ENCODE measurements around the gene HIVEP3.
A peak's percentile ranks its signal among the peaks of the same experiment; 100 is the strongest.

Gene HIVEP3

DNA sequence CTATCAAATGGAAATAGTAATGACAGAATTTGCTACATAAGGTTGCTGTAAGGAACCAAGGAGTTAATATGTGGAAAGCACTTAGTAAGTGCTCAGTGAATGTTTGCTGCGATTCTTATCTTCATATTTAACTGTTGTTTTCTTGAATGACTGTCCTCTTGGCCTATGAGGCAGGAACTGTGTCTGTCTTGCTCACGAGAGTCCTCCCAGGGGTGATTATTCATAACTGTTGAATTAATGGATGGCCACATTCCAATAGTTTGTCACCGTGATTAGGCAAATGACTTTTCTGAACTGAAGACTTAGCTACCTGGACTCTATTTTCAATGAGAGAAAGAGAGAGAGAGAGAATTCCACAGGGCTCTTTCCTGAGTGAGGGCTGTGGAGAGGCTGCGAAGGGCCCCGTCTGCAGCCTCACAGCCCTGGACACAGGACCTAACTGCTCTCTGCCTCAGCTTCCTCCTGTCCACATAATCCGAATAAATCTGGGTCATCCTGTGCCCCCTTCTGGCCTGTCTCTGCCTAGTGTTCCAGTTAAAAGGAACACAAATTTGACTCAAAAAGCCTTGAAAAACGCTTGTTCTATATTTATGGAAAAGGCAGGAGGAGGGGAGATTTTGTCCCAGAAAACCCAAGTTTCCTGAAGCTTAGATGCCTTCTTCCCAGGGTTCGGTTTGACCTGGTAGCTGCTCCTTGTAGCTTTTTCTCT is 442.7 kb downstream of the HIVEP3 start:
- DNase-seq: peak in 1 of 2 experiments; percentile 49

DNA sequence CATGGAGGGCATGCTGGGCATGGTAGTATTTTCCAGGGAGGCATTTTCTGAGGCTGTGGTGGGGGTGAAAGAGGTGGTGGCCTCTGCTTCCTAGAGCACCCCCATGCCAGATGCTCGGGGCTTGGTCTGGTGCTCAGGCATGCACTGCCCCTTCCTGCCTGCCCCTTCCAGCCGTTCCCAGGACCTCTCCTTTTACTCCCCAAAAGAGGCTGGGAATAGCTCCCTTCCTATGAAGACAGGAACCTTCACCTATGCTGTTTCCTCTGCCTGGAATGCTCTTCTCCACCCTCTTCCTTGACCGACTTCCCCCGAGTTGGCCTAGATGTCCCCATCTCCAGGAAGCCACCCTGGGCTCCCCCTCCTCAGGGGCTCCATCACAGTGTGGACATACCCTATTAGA is 443.4 kb downstream of the HIVEP3 start:
- no peak for DNase-seq

- DNase-seq: peak; percentile 97 to 100
These were observed 444.0 kb downstream of the HIVEP3 start for GRCh38 chr1:41474490-41475271.

DNA sequence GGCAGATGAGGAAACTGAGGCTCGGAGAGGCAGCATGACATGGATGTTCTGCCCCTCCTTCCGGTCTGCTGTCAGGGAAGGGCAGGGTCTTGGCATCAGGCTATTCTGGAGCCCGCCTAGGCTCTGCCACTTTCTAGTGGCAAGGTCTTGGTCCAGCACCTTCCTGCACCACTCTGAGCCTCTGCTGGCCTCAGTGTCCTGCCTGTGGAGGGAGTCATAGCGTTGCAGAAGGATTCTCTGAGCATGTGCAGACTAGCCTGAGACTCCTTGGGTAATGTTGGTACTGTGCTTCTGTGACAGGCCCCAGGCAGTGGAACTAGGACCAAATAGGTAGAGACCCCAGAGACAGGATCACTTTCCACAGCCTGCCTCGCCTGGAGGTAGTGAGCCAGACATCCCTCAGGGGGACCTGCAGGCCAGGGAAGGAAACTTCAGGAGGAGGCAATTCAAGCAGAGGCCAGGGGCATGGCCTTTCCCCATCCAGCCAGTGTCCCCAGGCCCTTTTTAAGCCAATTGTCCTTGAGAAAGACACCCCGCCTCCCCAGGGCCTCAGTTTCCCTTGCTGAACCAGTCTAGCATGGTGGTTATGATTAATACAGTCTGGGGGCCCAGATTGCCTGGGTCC is 444.9 kb downstream of the HIVEP3 start:
- DNase-seq: no peak

GRCh38 chr1:41471658-41472057 is 447.1 kb downstream of the HIVEP3 start:
- no peak for DNase-seq

DNA sequence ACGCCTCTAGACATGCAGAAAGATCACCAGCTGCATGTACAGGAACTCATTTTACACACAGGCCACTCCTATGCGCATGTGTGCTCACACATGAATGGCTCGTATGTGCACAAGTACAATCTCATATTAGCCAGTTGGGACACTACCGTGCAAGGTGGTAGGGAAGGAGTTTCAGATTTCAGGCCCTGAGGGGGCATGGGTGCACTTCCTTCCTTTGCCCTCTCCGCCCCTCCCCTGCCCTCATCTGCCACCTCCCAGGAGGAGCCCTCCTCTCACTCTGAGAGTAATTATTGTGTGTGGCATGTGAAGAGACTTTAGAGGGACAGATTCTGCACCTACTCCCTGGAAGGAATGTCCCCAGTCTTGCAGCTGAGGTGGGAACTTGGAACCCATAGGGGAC is 449.0 kb downstream of the HIVEP3 start:
- DNase-seq: no peak

- no peak for DNase-seq
These were observed 450.5 kb downstream of the HIVEP3 start for GRCh38 chr1:41468122-41468762.

GRCh38 chr1:41467673-41468072 is 451.0 kb downstream of the HIVEP3 start:
- peak in 1 of 2 experiments; percentile 51 for DNase-seq

- DNase-seq: no peak
These were observed 452.6 kb downstream of the HIVEP3 start for GRCh38 chr1:41466146-41466545.

GRCh38 chr1:41465741-41466140 is 453.0 kb downstream of the HIVEP3 start:
- DNase-seq: no peak

GRCh38 chr1:41464885-41465284 is 453.8 kb downstream of the HIVEP3 start:
- no peak for DNase-seq

DNA sequence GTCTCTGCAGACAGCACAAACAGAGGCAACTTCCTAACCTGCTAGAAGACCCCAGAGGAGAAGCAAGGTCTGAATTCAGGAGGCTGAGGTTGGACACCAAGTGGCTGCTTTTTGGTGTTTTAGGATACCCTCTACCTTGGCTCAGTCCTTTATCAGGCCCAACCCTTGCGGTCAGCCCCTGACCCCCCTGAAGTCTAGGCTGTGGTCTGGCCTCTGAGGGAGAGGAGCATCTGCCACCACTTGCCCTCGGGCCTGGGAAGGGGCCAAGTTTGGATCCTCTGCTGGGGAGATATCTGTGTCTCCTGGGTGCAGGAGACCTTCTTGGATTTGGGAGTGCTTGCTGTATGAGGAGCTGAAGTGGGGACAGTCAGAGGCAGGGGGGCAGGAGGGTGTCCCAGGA is 455.2 kb downstream of the HIVEP3 start:
- DNase-seq: no peak

GRCh38 chr1:41462680-41463004 is 456.1 kb downstream of the HIVEP3 start:
- no peak for DNase-seq

DNA sequence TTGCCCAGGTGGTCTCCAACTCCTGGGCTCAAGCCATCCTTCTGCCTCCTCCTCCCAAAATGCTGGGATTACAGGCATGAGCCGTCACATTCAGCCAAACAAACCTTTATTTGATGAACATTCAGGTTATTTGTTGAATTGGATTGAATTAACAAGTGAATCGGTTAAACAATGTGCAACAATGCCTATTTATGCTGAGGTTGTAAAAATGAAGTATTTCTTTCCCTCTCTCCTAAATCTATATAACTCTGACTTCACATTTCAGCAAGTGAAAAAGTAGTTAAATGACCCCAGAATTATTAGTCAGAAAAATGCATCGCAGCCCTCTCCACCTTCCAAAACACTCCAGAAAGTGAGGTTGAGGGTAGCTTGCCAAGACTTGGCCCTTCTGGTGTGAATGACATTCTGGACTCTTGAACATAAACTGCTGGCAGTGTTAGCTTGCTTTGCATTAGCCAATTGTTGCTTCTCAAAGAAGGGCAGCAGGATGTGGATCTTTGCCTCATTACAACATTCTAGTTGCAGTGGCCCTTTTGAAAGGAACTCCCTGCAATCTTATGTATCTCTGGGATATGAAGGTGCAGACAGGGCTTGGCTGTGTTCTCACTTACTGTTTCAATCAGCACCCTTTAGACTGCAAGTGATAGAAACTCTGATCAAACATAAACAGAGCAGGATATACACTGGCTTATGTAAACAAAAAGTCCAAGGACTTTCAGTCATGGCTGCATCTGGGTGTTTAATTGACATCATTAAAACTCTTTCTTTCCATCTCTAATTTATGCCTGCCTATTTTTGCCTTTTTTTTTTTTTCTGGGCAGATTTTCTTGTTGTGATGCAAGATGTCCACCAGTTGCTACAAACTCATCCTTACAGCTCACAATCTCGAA is 456.7 kb downstream of the HIVEP3 start:
- peak; percentile 80 to 90 for DNase-seq

DNA sequence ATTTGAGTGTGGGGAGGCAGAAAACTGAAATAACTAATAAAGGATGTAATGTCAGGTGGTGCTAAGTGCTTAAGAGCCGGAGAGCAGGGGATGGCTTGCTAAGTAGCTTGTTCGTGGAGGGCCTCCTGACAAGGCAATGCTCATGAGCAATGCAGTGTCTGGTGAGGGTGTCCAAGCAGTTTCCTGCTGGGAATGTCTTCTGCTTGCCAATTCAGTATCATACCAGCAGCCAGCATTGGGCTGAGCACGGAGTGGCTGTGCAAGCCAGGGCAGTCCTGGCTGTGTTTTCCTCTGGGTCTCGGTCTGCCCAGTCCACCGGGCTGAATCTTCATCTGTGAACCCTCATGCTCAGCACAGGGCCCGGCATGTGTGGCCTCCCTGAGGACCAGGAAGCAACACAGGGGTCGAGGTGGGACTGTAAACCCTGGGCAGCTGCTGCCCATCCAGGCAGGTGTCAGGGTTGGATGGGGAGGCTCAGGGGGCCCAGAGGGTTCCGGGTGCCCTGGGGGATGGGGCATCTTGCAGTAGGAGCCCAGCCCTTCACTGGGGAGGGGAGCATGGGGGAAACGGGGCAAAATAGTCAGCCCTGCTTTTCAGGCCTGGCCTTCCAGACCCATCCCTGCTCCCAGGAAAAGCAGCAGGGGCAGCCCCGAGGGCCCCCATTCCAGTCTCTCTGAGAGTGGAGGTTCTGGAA is 461.7 kb downstream of the HIVEP3 start:
- peak; percentile 80 to 90 for DNase-seq
